Endothelial cell (in vitro differentiated cells): ENCODE measurements around the gene PCP4L1. TPM values are rescaled to one million over a fixed set of nuclear protein-coding genes. Genes with fewer than 3 reads are reported as not detected.

ENCODE experiments used
- DNase-seq: peaks from one replicate; pipeline ENCODE4 v3.0.0; 2021; ENCODE audit warnings: low spot score
- H3K27ac Mint-ChIP-seq: one replicate; pipeline ENCODE4 v1.8.0; 2021; ENCODE audit warnings: mixed read lengths, inconsistent platforms; ENCODE audit not compliant: unreplicated experiment
- H3K27me3 Mint-ChIP-seq: one replicate; pipeline ENCODE4 v1.8.0; 2021; ENCODE audit warnings: mild to moderate bottlenecking, moderate library complexity, mixed read lengths, inconsistent platforms; ENCODE audit not compliant: unreplicated experiment
- H3K36me3 Mint-ChIP-seq: one replicate; pipeline ENCODE4 v1.8.0; 2021; ENCODE audit warnings: mild to moderate bottlenecking, low read depth, mixed read lengths, inconsistent platforms; ENCODE audit not compliant: unreplicated experiment
- H3K4me1 Mint-ChIP-seq: one replicate; pipeline ENCODE4 v1.8.0; 2021; ENCODE audit warnings: mild to moderate bottlenecking, mixed read lengths, inconsistent platforms; ENCODE audit not compliant: unreplicated experiment
- H3K4me3 Mint-ChIP-seq: one replicate; pipeline ENCODE4 v1.8.0; 2021; ENCODE audit warnings: mild to moderate bottlenecking, mixed read lengths, inconsistent platforms; ENCODE audit not compliant: unreplicated experiment
- H3K9me3 Mint-ChIP-seq: one replicate; pipeline ENCODE4 v1.8.0; 2021; ENCODE audit warnings: mixed read lengths, inconsistent platforms; ENCODE audit not compliant: unreplicated experiment
- total RNA-seq: library from RNA; stranded (reverse); fragmentation: NEBNext Ultra II Directional; extraction: Animal tissue kit (Norgen Biotek cat#: 25700); gene quantifications from one replicate; pipeline ENCODE4 v1.2.1, GENCODE V29; 2021; ENCODE audit not compliant: unreplicated experiment
- TF ChIP-seq, protein P1 (sequence below): fragments of 200-600 bp; sonication (generic); IDR thresholded peaks from one replicate; pipeline ENCODE4 v1.5.0; 2021; ENCODE audit warnings: antibody characterized with exemption; ENCODE audit not compliant: unreplicated experiment

PCP4L1 gene
- total RNA-seq, 1 donor from 2014 or later: not detected

DNA sequence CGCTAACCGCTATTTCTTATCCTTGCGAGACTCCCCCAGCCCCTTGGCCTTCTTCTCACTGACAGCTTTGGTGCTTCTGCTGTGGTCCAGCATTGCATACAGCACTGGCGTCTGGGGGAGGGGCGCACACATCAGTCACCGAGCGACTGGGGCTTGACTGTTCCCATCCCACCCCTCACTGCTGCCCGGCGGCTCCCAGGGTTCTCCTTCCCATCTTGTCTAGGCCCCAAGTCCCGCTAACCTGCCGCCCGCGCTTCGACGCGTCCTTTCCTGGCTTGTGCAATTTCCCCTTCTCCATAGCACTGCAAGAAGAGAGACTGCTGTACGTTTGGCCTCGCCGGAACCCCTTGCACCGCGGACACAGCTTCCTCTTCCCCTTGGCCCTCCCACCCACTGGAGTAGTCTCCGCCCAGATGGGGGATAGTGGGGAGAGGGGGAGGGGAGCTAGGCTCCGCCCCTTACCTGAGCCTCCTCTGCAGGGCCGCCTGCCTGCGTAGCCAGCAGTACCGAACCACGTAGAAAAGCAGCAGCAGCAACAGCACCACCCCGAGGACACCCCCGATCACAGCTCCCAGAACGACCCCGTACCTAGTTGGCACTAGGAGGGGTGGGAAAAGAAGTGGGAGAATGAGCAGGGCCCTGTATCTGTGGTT, 47.4 kb downstream of the PCP4L1 start:
- peaks cover 10% of the 10 kb centered on the region for H3K27me3 Mint-ChIP-seq
- no peak overlapping the region for H3K27ac Mint-ChIP-seq
- TF ChIP-seq, protein P1, sequence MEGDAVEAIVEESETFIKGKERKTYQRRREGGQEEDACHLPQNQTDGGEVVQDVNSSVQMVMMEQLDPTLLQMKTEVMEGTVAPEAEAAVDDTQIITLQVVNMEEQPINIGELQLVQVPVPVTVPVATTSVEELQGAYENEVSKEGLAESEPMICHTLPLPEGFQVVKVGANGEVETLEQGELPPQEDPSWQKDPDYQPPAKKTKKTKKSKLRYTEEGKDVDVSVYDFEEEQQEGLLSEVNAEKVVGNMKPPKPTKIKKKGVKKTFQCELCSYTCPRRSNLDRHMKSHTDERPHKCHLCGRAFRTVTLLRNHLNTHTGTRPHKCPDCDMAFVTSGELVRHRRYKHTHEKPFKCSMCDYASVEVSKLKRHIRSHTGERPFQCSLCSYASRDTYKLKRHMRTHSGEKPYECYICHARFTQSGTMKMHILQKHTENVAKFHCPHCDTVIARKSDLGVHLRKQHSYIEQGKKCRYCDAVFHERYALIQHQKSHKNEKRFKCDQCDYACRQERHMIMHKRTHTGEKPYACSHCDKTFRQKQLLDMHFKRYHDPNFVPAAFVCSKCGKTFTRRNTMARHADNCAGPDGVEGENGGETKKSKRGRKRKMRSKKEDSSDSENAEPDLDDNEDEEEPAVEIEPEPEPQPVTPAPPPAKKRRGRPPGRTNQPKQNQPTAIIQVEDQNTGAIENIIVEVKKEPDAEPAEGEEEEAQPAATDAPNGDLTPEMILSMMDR: no peak
- peak; percentile 71 for DNase-seq
- H3K36me3 Mint-ChIP-seq: no peaks in the 10 kb centered on the region
- no peaks in the 10 kb centered on the region for H3K9me3 Mint-ChIP-seq
- peak overlapping the region; percentile 96 for H3K4me3 Mint-ChIP-seq
- peaks cover 19% of the 10 kb centered on the region for H3K4me1 Mint-ChIP-seq

DNA sequence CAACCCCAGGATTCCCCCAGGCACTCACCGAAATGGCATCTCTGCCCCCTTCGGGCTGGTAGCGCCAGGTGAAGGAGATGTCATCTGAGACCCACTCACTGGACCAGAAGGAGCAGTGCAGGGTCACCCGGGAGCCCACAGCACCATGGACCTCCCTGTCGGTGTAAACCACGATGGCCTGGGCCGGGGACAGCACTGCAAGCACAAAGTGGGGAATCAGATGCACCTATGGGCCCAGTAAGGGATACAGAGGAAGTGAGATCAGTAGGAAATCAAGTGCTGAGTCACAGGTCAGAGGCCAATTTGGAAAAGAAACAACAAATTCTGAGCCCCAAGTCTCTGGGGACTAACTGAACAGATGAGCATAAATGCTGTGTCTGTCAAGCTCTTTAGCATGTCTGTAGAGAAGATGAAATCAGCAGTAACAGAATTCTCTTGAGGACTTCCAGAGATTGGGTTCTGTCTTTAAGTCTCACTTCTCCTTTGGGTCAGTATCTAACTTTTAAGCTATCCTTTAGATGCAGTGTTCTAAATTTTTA, 48.8 kb downstream of the PCP4L1 start:
- peaks cover 10% of the 10 kb centered on the region for H3K27me3 Mint-ChIP-seq
- H3K9me3 Mint-ChIP-seq: no peaks in the 10 kb centered on the region
- TF ChIP-seq, protein P1: no peak
- H3K4me3 Mint-ChIP-seq: no peak overlapping the region
- peaks cover 19% of the 10 kb centered on the region for H3K4me1 Mint-ChIP-seq
- H3K36me3 Mint-ChIP-seq: no peaks in the 10 kb centered on the region
- H3K27ac Mint-ChIP-seq: no peak overlapping the region
- no peak for DNase-seq

DNA sequence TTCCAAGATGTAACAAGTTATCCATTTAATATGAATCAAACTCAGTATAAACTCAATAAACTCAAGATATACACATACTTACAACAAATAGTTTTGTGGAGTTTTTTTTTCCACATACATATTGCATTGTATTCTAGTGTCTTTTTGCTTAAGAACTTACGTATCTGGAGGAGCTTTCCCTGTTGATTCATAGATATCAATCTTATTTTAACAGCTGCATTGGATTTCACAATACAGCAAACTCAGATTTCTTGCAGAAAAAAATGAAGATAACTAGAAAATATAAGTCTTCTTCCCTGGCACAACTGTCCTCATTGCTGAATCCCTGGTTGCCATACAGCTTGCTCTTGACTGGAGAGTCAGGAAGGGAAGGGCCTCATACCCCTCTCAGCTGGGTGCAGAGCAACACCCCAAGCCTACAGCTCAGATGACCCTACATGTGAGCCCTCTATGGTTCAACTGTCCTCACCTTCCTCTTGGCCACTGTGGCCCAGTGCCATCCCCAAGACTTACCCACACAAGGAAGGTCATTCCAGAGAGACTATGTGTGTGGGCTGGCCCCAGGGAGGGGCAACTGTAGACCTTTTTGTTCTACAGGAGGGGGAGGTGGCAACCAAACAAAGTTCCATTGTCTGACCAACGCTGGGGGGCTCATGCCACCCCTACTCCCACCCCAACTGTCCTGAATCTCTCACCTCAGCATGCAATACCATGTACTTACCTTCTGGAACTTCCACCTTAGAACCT, 49.5 kb downstream of the PCP4L1 start:
- H3K27ac Mint-ChIP-seq: peak overlapping the region; percentile 62
- H3K36me3 Mint-ChIP-seq: no peaks in the 10 kb centered on the region
- TF ChIP-seq, protein P1: no peak
- no peak for DNase-seq
- peaks cover 19% of the 10 kb centered on the region for H3K4me1 Mint-ChIP-seq
- no peak overlapping the region for H3K4me3 Mint-ChIP-seq
- peaks cover 10% of the 10 kb centered on the region for H3K27me3 Mint-ChIP-seq
- H3K9me3 Mint-ChIP-seq: no peaks in the 10 kb centered on the region

DNA sequence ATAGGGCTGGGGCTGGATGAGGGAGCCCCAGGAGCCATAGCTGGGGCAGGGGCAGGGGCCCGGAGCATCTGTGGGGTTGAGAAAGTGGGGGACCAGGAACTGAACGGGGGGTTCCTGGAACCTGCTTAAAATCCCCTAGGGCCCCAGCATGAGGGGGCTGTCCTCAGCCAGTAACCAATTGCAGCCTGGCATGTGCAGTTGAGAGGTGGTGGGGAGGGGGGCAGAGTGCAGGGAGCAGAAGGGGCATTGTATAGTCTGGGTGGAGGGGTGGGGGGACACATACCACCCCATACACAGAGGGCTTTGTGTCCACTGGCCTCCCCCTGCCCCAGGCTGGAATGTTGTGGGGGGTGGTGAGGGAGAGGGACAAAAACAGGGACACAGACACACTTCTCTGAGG, 51.3 kb downstream of the PCP4L1 start, which contains the start of gene MPZ:
Gene MPZ, minus strand, starts transcription at position 101 of the 400 bp plus-strand sequence. Its CDS starts 63 bp downstream, at position 38.
- Mint-ChIP-seq H3K27ac (no peak within 1 kb of the TSS), H3K4me3 (no peak within 1 kb of the TSS), H3K36me3 (no peaks in the 10 kb centered on the region), H3K9me3 (no peaks in the 10 kb centered on the region), H3K4me1 (peaks cover 14% of the 10 kb centered on the region), H3K27me3 (peaks cover 8% of the 10 kb centered on the region)
- TF ChIP-seq, protein P1: no peak
- no peak for DNase-seq
